ENCODE measurements around the gene PHLDA2. TPM values are rescaled to one million over a fixed set of nuclear protein-coding genes. Genes with fewer than 3 reads are reported as not detected.

PHLDA2 gene
- total and polyA plus RNA-seq, 8 donors, result 0.16 to 9.0 (median 2.6) TPM

DNA sequence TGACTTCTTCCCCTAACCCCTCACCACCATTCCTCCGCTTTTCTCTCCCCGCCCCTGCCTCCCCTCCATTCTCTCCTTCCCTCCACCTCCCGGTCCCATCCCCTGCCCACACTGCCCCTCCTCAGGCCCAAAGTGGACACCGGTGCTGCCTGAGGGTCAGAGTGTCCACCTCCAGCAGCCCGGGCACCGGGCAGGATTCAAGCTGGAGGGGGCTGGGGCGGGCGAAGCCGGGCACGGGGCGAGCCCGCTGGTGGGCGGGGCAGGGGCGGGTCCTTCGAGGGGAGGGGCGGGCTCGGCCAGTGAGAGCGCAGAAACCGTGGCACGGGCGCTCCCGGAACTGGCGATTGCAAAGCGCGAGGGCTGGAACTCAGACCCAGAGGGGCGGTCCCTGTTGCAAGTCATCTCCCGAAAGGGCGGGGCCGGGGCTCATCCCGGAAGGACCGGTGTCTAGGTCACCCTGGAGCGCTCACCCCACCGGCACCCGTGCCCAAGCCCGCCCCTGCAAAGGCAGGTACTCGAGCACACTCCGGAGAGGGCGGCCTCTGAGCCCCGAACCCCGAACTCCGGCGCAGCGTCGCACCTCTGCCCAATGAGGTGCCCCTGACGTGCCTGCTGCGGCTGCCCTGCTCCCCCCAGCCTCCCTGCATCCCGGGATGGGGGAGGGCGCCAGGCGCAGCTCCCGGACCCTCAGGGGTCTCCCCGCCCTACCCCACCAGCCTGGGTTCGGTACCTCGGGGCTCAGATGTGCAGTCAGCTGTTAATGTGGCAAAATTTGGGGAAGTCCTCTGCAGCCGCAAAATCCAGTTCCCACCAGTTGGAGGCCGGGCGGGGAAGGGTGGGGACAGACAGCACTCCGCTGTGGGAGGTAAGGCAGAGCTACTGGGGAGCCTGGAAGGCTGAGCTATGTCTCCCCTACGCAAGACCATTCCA lies 27.1 kb downstream of the PHLDA2 start:
- TF ChIP-seq, protein P1, sequence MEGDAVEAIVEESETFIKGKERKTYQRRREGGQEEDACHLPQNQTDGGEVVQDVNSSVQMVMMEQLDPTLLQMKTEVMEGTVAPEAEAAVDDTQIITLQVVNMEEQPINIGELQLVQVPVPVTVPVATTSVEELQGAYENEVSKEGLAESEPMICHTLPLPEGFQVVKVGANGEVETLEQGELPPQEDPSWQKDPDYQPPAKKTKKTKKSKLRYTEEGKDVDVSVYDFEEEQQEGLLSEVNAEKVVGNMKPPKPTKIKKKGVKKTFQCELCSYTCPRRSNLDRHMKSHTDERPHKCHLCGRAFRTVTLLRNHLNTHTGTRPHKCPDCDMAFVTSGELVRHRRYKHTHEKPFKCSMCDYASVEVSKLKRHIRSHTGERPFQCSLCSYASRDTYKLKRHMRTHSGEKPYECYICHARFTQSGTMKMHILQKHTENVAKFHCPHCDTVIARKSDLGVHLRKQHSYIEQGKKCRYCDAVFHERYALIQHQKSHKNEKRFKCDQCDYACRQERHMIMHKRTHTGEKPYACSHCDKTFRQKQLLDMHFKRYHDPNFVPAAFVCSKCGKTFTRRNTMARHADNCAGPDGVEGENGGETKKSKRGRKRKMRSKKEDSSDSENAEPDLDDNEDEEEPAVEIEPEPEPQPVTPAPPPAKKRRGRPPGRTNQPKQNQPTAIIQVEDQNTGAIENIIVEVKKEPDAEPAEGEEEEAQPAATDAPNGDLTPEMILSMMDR (IDR thresholded peaks at IDR 0.05), result no peak
- DNase-seq (peak; percentile 92 to 98 (median 94)), FAIRE-seq (no peak), ATAC-seq (peak; percentile 92 to 94 (median 93))
- Histone ChIP-seq H3K4me3 (peak overlapping the region; percentile 35 to 69 (median 51)), H3K9me3 (no peaks in the 10 kb centered on the region), H3K27ac (peak overlapping the region in 3 of 4 donors; percentile 30 to 72 (median 58)), H3K27me3 (no peaks in the 10 kb centered on the region), H3K36me3 (no peaks in the 10 kb centered on the region), H3K4me1 (peaks cover 0 to 7% (median 5%) of the 10 kb centered on the region in 3 donors)
- intact Hi-C loops (cut with DNase I), result no loop called here
- 6 to 7% methylated on average over 55 to 57 of the region's 58 CpGs for WGBS, 2 donors

DNA sequence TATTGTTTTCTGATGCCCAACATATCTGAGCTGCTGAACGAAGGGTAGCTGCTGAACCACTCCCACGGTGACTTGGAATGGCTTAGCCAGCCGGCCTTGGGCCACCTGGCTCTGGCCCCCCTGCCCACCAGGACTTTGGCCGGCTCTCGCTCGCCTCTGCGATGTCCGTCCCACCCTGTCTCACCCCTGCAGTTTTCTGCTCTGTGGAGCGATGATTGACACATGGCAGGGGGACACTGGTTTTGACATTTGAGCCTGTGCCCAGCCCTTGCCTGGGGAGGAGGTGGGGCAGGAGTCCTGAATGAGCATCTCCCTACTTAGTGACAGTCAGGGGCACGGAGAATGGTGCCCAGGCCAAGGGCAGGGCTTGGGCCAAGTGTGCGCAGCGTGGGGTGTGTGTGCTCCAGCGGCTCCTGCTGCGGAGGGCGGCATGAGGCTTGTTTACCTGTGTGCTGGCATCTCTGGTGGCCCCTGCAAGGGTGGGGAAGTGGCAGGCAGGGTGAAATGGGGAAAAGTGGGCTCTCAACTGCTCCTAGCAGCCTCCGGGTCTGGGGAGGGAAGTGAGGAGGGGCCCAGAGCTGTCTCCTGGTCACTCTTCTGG lies 27.9 kb downstream of the PHLDA2 start:
- WGBS, 2 donors, result 85% methylated on average over 15 to 16 of the region's 16 CpGs
- H3K27ac ChIP-seq, result peak overlapping the region in 2 of 4 donors; percentile 58 to 72
- intact Hi-C loops (cut with DNase I), result no loop called here
- peaks cover 0 to 7% (median 5%) of the 10 kb centered on the region in 3 donors for H3K4me1 ChIP-seq
- TF ChIP-seq, protein P1 (IDR thresholded peaks at IDR 0.05), result no peak
- H3K4me3 ChIP-seq, result peak overlapping the region in 2 of 4 donors; percentile 55 to 69
- peak in 3 of 4 donors; percentile 3 to 6 (median 4) for ATAC-seq
- H3K27me3 ChIP-seq, result no peaks in the 10 kb centered on the region
- no peaks in the 10 kb centered on the region for H3K36me3 ChIP-seq
- FAIRE-seq, result no peak
- no peaks in the 10 kb centered on the region for H3K9me3 ChIP-seq
- DNase-seq, result peak in 2 of 6 donors; percentile 55 to 67

DNA sequence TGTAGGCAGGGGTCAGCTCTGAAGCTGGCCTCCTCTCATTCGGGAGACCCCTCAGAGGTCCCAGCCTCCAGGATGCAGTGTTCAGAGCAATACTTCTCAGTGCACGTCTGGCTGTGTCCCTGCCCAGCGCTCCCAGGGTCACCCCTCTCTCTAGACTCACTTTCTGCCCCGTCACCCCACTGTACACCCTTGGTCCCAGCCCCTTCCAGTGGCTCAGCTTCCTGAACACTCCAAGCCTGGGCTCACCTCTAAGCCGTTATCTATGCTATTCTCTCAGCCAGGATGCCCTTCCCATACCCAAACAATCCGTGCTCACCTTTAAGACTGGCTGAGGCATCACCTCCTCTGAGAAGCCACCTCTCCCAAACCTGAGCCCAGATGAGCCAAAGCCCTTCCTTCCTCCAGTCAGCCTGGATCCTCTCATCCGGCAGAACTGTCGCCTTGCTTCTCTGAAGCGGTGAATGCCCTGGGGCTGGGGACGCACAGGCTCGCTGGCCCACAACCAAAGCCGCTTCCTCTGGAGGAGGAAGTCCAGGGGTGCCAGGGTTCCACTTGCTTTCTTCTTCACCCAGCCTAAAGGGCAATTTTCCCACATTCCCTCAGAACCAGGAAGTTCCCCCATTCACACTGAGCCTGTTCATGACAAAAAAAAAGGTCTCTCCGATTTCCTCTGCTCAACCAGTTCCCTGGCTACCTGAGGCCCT lies 30.0 kb downstream of the PHLDA2 start:
- Histone ChIP-seq H3K36me3 (no peaks in the 10 kb centered on the region), H3K4me3 (no peak overlapping the region), H3K27ac (peak overlapping the region in 3 of 4 donors; percentile 28 to 66 (median 63)), H3K4me1 (peaks cover 0 to 7% (median 5%) of the 10 kb centered on the region in 3 donors), H3K9me3 (no peaks in the 10 kb centered on the region), H3K27me3 (no peaks in the 10 kb centered on the region)
- ATAC-seq, result peak in 2 of 4 donors; percentile 3 to 6
- TF ChIP-seq, protein P1 (IDR thresholded peaks at IDR 0.05), result no peak
- WGBS, 2 donors, result 72 to 76% methylated on average over 13 of the region's 13 CpGs
- intact Hi-C loops (cut with DNase I), result loop anchor here in 2 of 3 donors (10.0 kb wide), 3 partner anchors 364 to 594 kb away; partner anchors contain the start of genes C11orf21 (in 1 of the 2) and TSPAN32 (in 1 of the 2)
- peak in 1 of 6 donors; percentile 46 for DNase-seq
- no peak for FAIRE-seq

DNA sequence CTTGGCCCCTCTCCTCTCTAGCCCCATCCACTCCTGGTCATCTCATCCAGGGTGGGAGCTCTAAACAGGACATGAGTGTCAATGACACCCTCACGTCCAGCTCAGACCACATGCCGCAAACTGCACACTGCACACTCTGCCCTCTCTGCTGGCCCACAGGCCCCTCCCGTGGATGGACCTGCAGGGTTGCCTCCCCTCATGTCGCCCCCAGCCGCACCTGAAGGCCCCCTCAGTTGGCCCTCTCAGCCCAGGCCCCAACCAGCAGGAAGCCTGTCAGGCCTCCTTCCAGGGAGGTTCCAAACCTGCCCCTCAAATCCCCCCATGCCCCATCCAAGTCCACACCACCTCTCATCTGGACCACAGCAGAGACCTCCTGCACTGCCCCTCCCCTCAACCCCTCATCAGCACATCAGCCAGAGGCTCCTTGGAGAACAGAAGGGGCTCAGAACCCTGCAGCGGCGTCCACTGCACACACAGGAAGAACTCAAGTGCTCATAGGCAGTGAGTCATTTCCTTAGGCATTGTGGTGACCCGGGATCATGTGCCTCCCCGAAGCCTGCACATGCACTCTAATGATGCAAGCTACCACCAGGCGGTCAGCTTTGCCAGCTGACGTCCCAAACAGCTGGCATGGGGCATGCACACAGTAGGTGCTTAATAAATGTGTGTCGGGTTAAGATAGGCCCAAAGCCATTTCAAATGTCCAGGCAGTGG lies 30.7 kb downstream of the PHLDA2 start:
- no peak for FAIRE-seq

More for the DNA sequence above, 30.7 kb downstream of the PHLDA2 start:
- 78 to 82% methylated on average over 12 of the region's 12 CpGs for WGBS, 2 donors
- TF ChIP-seq, protein P1 (IDR thresholded peaks at IDR 0.05), result no peak
- no peaks in the 10 kb centered on the region for H3K36me3 ChIP-seq
- peak in 2 of 6 donors; percentile 55 to 65 for DNase-seq
- no peaks in the 10 kb centered on the region for H3K9me3 ChIP-seq
- intact Hi-C loops (cut with DNase I), result loop anchor here in 2 of 3 donors (10.0 kb wide), 3 partner anchors 364 to 594 kb away; partner anchors contain the start of genes C11orf21 (in 1 of the 2) and TSPAN32 (in 1 of the 2)
- H3K4me3 ChIP-seq, result no peak overlapping the region
- peaks cover 0 to 7% (median 5%) of the 10 kb centered on the region in 3 donors for H3K4me1 ChIP-seq
- H3K27me3 ChIP-seq, result no peaks in the 10 kb centered on the region
- H3K27ac ChIP-seq, result peak overlapping the region in 2 of 4 donors; percentile 63 to 66
- peak in 2 of 4 donors; percentile 11 to 43 for ATAC-seq
